Nephron (organoid): ENCODE measurements around the gene KRTAP13-2.

Experiments used
- H3K27ac Mint-ChIP-seq, 3 experiments: 2 replicates each; pipeline ENCODE4 v1.8.0; 2020; ENCODE audit warnings: mixed read lengths in 3 of 3, mild to moderate bottlenecking in 2 of 3, moderate library complexity in 1 of 3
- H3K27me3 Mint-ChIP-seq: 2 replicates; pipeline ENCODE4 v1.8.0; 2021; ENCODE audit warnings: low read depth, mild to moderate bottlenecking, moderate library complexity, mixed read lengths
- H3K36me3 Mint-ChIP-seq: 2 replicates; pipeline ENCODE4 v1.8.0; 2020; ENCODE audit warnings: low read depth, mixed read lengths
- H3K4me1 Mint-ChIP-seq: 2 replicates; pipeline ENCODE4 v1.8.0; 2020; ENCODE audit warnings: mixed read lengths
- H3K4me3 Mint-ChIP-seq, 3 experiments: 2 replicates each; pipeline ENCODE4 v1.8.0; 2020; ENCODE audit warnings: mild to moderate bottlenecking in 3 of 3, mixed read lengths in 3 of 3, moderate library complexity in 2 of 3
- H3K9me3 Mint-ChIP-seq: 2 replicates; pipeline ENCODE4 v1.8.0; 2020; ENCODE audit warnings: mixed read lengths
- TF ChIP-seq, protein P1 (sequence below), 3 experiments: fragments of 200-600 bp; sonication (generic); IDR thresholded peaks; one replicate each; pipeline ENCODE4 v1.5.0; 2021; ENCODE audit warnings: antibody characterized with exemption in 3 of 3; ENCODE audit not compliant: unreplicated experiment in 3 of 3

The KRTAP13-2 gene

DNA sequence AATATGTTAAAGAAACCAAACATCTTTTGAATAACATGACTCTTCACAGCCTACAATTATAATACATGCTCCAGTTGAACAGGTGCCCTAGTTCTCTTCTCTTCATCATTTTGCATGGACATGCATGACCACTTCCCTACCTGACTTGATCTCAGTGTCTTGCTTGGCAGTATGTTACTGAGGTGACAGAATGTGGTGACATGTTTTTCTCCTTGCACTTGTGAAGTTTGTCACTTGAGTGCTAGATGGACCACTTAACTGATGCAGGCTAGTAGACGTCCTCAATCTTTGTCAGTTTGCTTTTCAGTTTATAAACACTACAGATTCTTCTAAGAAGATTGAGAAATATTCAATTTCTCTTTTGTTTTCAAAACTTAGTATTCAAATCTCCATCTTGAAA lies 10.1 kb upstream of the KRTAP13-2 start:
- H3K4me3 Mint-ChIP-seq = no peak overlapping the region
- H3K36me3 Mint-ChIP-seq = no peaks in the 10 kb centered on the region
- H3K4me1 Mint-ChIP-seq = no peaks in the 10 kb centered on the region
- H3K27me3 Mint-ChIP-seq = no peaks in the 10 kb centered on the region
- TF ChIP-seq, protein P1, sequence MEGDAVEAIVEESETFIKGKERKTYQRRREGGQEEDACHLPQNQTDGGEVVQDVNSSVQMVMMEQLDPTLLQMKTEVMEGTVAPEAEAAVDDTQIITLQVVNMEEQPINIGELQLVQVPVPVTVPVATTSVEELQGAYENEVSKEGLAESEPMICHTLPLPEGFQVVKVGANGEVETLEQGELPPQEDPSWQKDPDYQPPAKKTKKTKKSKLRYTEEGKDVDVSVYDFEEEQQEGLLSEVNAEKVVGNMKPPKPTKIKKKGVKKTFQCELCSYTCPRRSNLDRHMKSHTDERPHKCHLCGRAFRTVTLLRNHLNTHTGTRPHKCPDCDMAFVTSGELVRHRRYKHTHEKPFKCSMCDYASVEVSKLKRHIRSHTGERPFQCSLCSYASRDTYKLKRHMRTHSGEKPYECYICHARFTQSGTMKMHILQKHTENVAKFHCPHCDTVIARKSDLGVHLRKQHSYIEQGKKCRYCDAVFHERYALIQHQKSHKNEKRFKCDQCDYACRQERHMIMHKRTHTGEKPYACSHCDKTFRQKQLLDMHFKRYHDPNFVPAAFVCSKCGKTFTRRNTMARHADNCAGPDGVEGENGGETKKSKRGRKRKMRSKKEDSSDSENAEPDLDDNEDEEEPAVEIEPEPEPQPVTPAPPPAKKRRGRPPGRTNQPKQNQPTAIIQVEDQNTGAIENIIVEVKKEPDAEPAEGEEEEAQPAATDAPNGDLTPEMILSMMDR (IDR thresholded peaks at IDR 0.05; ENCODE audit: unreplicated experiment in 3 of 3) = no peak
- H3K9me3 Mint-ChIP-seq = no peaks in the 10 kb centered on the region
- no peak overlapping the region for H3K27ac Mint-ChIP-seq

DNA sequence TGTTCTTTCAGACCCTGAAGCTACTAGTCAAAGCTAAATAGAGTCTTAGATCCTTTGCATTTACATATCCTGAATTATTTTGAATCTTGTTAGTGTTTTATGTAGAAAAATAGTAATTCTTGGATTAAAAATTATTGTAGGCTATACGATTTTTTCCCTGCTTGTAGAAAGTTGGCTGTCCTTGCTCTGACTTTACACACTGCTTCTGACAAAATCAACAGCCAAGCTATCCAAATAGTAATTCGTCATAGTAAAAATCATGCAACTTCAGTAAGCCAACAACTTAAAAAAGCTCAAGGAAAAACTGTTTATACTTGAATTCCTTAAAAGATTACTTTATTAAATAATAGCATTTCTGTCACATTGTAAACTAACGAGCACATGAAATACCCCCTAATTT lies 16.2 kb downstream of the KRTAP13-2 start:
- TF ChIP-seq, protein P1 (IDR thresholded peaks at IDR 0.05; ENCODE audit: unreplicated experiment in 3 of 3) = no peak
- Mint-ChIP-seq H3K36me3 (no peaks in the 10 kb centered on the region), H3K4me3 (no peak overlapping the region), H3K27ac (no peak overlapping the region), H3K27me3 (no peaks in the 10 kb centered on the region), H3K9me3 (no peaks in the 10 kb centered on the region), H3K4me1 (no peaks in the 10 kb centered on the region)

DNA sequence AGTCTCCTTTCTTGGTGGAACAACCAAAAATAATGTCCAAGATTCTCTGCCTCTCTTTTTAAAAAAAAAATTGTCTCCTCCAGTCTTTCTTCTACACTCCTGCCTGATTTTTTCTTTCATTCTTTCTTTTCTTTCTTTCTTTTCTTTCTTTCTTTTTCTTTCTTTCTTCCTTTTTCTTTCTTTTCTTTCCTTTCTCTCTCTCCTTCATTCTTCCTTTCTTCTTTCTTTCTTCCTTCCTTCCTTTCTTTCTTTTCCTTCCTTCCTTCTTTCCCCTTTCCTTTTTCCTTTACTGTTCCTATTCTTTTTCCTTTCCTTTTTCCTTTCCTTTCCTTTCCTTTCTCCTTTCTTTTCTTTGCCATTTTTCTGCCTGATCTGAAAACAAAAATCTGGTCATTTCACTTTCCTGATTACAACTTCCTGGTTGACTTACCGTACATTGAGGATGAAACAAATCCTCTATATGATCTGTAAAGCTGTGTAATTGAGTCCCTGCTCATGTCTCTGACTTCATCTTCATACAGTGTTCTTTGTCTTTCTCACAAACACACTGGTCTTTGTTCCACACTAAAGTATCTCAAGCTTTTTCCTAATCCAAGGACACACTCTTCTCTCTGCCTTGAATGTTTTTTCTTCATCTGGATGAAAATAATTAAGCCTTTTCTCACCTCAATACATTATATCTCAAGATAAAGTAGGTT lies 17.6 kb downstream of the KRTAP13-2 start:
- H3K9me3 Mint-ChIP-seq = no peaks in the 10 kb centered on the region
- H3K27ac Mint-ChIP-seq = no peak overlapping the region
- no peaks in the 10 kb centered on the region for H3K36me3 Mint-ChIP-seq
- no peaks in the 10 kb centered on the region for H3K4me1 Mint-ChIP-seq
- H3K4me3 Mint-ChIP-seq = no peak overlapping the region
- H3K27me3 Mint-ChIP-seq = no peaks in the 10 kb centered on the region
- TF ChIP-seq, protein P1 (IDR thresholded peaks at IDR 0.05; ENCODE audit: unreplicated experiment in 3 of 3) = no peak

DNA sequence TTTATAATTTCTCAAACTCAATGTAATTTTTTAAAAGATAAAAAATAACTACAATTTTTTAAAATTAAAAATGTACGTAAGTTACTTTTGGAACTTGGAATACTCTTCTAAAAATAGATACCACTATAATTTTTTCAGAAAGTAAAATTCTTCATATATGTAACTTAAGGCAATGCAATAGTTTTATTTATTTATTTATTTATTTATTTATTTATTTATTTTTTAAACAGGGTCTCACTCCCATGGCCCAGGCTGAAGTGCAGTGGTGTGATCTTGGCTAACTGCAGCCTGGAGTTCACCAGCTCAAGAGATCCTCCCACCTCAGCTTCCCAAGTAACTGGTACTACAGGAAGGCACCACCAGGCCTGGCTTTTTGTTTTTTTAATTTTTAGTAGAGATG lies 20.5 kb downstream of the KRTAP13-2 start:
- Mint-ChIP-seq H3K27me3 (no peaks in the 10 kb centered on the region), H3K4me1 (no peaks in the 10 kb centered on the region), H3K27ac (no peak overlapping the region), H3K36me3 (no peaks in the 10 kb centered on the region), H3K9me3 (peaks cover 2% of the 10 kb centered on the region), H3K4me3 (no peak overlapping the region)
- TF ChIP-seq, protein P1 (IDR thresholded peaks at IDR 0.05; ENCODE audit: unreplicated experiment in 3 of 3) = no peak

DNA sequence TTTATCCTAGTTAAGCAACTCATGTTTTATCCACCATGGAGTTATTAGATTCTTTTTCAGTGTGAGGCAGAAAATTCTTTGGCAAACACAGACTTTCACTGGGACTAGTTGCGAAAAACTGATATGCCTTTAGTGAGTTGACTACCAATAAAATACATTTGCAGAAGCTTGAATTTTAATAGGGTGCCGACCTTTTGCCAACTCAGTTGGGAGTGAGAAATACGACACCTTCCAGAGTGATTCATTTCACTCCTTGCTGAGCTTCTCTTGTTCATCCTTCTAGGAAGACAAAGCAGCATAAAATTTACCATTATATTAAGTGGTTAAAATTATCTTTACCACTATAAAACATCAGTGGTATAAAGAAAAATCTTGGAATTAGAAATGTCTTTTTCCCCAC lies 22.5 kb downstream of the KRTAP13-2 start:
- Mint-ChIP-seq H3K4me1 (no peaks in the 10 kb centered on the region), H3K36me3 (no peaks in the 10 kb centered on the region), H3K27me3 (no peaks in the 10 kb centered on the region), H3K4me3 (no peak overlapping the region), H3K9me3 (peaks cover 5% of the 10 kb centered on the region), H3K27ac (no peak overlapping the region)
- TF ChIP-seq, protein P1 (IDR thresholded peaks at IDR 0.05; ENCODE audit: unreplicated experiment in 3 of 3) = no peak

DNA sequence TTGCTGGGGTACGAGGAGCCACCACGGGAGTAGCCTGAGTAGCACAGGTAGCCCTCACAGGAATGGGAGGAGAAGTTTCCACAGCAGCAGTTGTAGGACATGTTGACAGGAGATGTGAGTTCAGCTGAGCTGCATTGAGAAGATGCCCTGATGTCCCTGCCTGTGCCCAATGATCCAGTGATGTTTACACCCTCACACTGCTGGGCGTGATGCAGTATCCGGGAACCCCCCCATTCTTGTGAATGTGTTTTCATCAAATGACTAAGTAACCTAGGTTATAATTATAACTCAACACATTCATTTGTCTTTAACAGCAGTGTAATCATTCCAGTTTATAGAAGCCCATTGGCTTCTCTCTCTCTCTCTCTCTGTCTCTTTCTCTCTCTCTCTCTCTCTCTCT lies 23.6 kb downstream of the KRTAP13-2 start, which contains the start of gene KRTAP23-1:
Gene KRTAP23-1 (minus strand): TSS at position 101 of the 400 bp plus-strand sequence. CDS start 0 bp downstream, at position 101.
- H3K27ac Mint-ChIP-seq = no peak within 1 kb of the TSS
- H3K27me3 Mint-ChIP-seq = no peaks in the 10 kb centered on the region
- no peak within 1 kb of the TSS for H3K4me3 Mint-ChIP-seq
- H3K9me3 Mint-ChIP-seq = peaks cover 5% of the 10 kb centered on the region
- TF ChIP-seq, protein P1 (IDR thresholded peaks at IDR 0.05; ENCODE audit: unreplicated experiment in 3 of 3) = no peak
- H3K4me1 Mint-ChIP-seq = no peaks in the 10 kb centered on the region
- no peaks in the 10 kb centered on the region for H3K36me3 Mint-ChIP-seq
